PFSK-1 (cell line): ENCODE measurements around the gene IL34.

Experiments used
- FOXP2 ChIP-seq: optimal IDR thresholded peaks from 2 replicates; pipeline ENCODE3; 2011; ENCODE audit warnings: borderline replicate concordance, control low read depth, inconsistent platforms; ENCODE audit not compliant: insufficient read depth; ENCODE audit errors: extremely low read length, extremely low read depth
- POLR2AphosphoS5 ChIP-seq: IDR thresholded peaks from 2 replicates; pipeline ENCODE4 v1.6.1; 2012; ENCODE audit warnings: low read depth, mild to moderate bottlenecking, control low read depth, low read length, moderate library complexity
- REST ChIP-seq, 2 experiments: IDR thresholded peaks; 2 replicates each; pipeline versions ENCODE4 v1.6.1 to v1.8.0; 2011 to 2012; ENCODE audit warnings: low read depth in 2 of 2, low read length in 2 of 2, control low read depth in 1 of 2, inconsistent platforms in 1 of 2, mild to moderate bottlenecking in 1 of 2, moderate library complexity in 1 of 2; ENCODE audit not compliant: insufficient read depth in 1 of 2
- SIN3A ChIP-seq: IDR thresholded peaks from 2 replicates; pipeline ENCODE4 v1.6.1; 2012; ENCODE audit warnings: mild to moderate bottlenecking, low read length, moderate library complexity, borderline replicate concordance; ENCODE audit not compliant: insufficient read depth
- TAF1 ChIP-seq: IDR thresholded peaks from 2 replicates; pipeline ENCODE4 v1.6.1; 2012; ENCODE audit warnings: low read length, control low read depth, borderline replicate concordance; ENCODE audit not compliant: insufficient read depth

- TF ChIP-seq POLR2AphosphoS5 (no peak), REST (IDR thresholded peaks at IDR 0.05; ENCODE audit: insufficient read depth in 1 of 2, low read depth in 2 of 2, low read length in 2 of 2) (no peak), TAF1 (no peak), SIN3A (no peak), FOXP2 (no peak)
Measured at GRCh38 chr16:70697594-70698170, 51.3 kb downstream of the IL34 start.
